HepG2 (cell line): Measurements from ENCODE around the gene TLCD5. TPM values are rescaled to one million over a fixed set of nuclear protein-coding genes. Genes with fewer than 3 reads are reported as not detected.

Source experiments
- ATAC-seq: fragments of 200-7000 bp; cut with Tn5 transposase; 3 replicates; pipeline ENCODE4 v1.9.1; 2020; ENCODE audit warnings: mild to moderate bottlenecking, moderate library complexity
- BruUV-seq: library from RNA; stranded (reverse); fragments of 400-500 nt; replicated peaks from 2 replicates; lab custom pipeline; 2021; lab: Mats Ljungman, UMichigan
- CTCF ChIA-PET: fragments of 300-600 bp; formaldehyde crosslinking; extraction: SDS; loops from one replicate; lab custom pipeline; 2021; ENCODE audit warnings: low total read pairs, inconsistent platforms, low intra/inter-chr PET ratio; lab: Yijun Ruan, JAX
- POLR2A ChIA-PET: fragments of 350-600 bp; sonication (Branson Sonifier 250); formaldehyde crosslinking; loops from one replicate; lab custom pipeline; 2020; ENCODE audit warnings: antibody characterized with exemption, inconsistent platforms; lab: Yijun Ruan, JAX
- DNase-seq: peaks from one replicate; pipeline ENCODE4 v3.0.0-alpha.2; 2015; ENCODE audit warnings: low spot score
- FAIRE-seq: peaks from 3 replicates; lab custom pipeline; 2011; peaks lifted over from hg19 to GRCh38; lab: Jason Lieb, UNC
- H2AFZ ChIP-seq: one replicate; pipeline ENCODE4 v1.6.1; 2011; ENCODE audit warnings: low read length, inconsistent platforms
- H3K27ac ChIP-seq: fragments of 300-600 bp; 3 replicates; pipeline ENCODE4 v1.8.0; 2011; ENCODE audit warnings: mixed run types, mild to moderate bottlenecking, mixed read lengths, low read length, inconsistent platforms; ENCODE audit not compliant: insufficient read depth; ENCODE audit errors: extremely low read length
- H3K27me3 ChIP-seq, 2 experiments: fragments of 200-600 bp in 1 of 2; 2 replicates in 1 of 2; 3 replicates in 1 of 2; pipeline versions ENCODE4 v1.6.0 to v1.8.0; 2011; ENCODE audit warnings: low read length in 2 of 2, mild to moderate bottlenecking in 2 of 2, moderate library complexity in 2 of 2, inconsistent platforms in 1 of 2; ENCODE audit not compliant: insufficient read depth in 2 of 2, control insufficient read depth in 1 of 2
- H3K36me3 ChIP-seq, 2 experiments: fragments of 200-600 bp in 1 of 2; replicated peaks in 1 of 2; 2 replicates in 1 of 2; 3 replicates in 1 of 2; pipeline versions ENCODE4 v1.5.1 to v1.8.0; 2011; ENCODE audit warnings: low read length in 2 of 2, inconsistent platforms in 1 of 2; ENCODE audit not compliant: insufficient read depth in 2 of 2, control insufficient read depth in 1 of 2
- H3K4me1 ChIP-seq: 2 replicates; pipeline ENCODE4 v1.5.1; 2012; ENCODE audit warnings: low read length, inconsistent platforms; ENCODE audit not compliant: insufficient read depth
- H3K4me2 ChIP-seq: 2 replicates; pipeline ENCODE4 v1.6.0; 2011; ENCODE audit warnings: low read depth, low read length, inconsistent platforms
- H3K4me3 ChIP-seq, 3 experiments: fragments of 200-600 bp in 1 of 3; sonication (generic), shearing (Covaris generic) in 1 of 3; replicated peaks in 1 of 3; 2 replicates each; pipeline ENCODE4 v1.5.1; 2011 to 2016; ENCODE audit warnings: low read length in 3 of 3, inconsistent platforms in 2 of 3, low read depth in 2 of 3, mild to moderate bottlenecking in 2 of 3, control low read depth in 1 of 3, mixed read lengths in 1 of 3; ENCODE audit not compliant: insufficient read depth in 1 of 3
- H3K79me2 ChIP-seq: one replicate; pipeline ENCODE4 v1.6.1; 2011; ENCODE audit warnings: low read length, inconsistent platforms; ENCODE audit not compliant: insufficient read depth
- H3K9ac ChIP-seq: 2 replicates; pipeline ENCODE4 v1.6.0; 2011; ENCODE audit warnings: mild to moderate bottlenecking, low read depth, low read length, inconsistent platforms; ENCODE audit not compliant: insufficient read depth
- H3K9me3 ChIP-seq: 2 replicates; pipeline ENCODE4 v1.5.1; 2012; ENCODE audit warnings: mild to moderate bottlenecking, low read length
- H4K20me1 ChIP-seq: 2 replicates; pipeline ENCODE4 v1.6.0; 2011; ENCODE audit warnings: inconsistent platforms, mild to moderate bottlenecking, low read length, moderate library complexity; ENCODE audit not compliant: insufficient read depth
- ELF1 ChIP-seq: sonication (generic); formaldehyde crosslinking; IDR thresholded peaks from 2 replicates; pipeline ENCODE4 v1.4.0; 2020; ENCODE audit warnings: missing genetic modification reagents
- ESRRA ChIP-seq: sonication (generic); formaldehyde crosslinking; IDR thresholded peaks from 2 replicates; pipeline ENCODE4 v1.5.1; 2020; ENCODE audit warnings: mild to moderate bottlenecking, low read depth, missing genetic modification reagents
- FOXP1 ChIP-seq, 2 experiments: fragments of 450-650 bp in 1 of 2; IDR thresholded peaks; 2 replicates each; pipeline ENCODE4 v1.6.1; 2017 to 2018; ENCODE audit warnings: antibody characterized with exemption in 1 of 2
- GABPA ChIP-seq, 2 experiments: IDR thresholded peaks; 2 replicates each; pipeline ENCODE4 v1.6.1; 2011 to 2016; ENCODE audit warnings: low read depth in 2 of 2, low read length in 1 of 2, missing biosample characterization in 1 of 2, missing genetic modification characterization in 1 of 2
- GABPB1 ChIP-seq: IDR thresholded peaks from 2 replicates; pipeline ENCODE4 v1.6.1; 2016; ENCODE audit warnings: mild to moderate bottlenecking, missing genetic modification reagents, moderate library complexity, missing compliant biosample characterization
- ISL2 ChIP-seq: sonication (generic); formaldehyde crosslinking; IDR thresholded peaks from 2 replicates; pipeline ENCODE4 v1.5.0; 2020; ENCODE audit warnings: missing genetic modification reagents
- JUND ChIP-seq: sonication (generic); formaldehyde crosslinking; IDR thresholded peaks from 2 replicates; pipeline ENCODE4 v1.8.0; 2022; ENCODE audit warnings: mild to moderate bottlenecking, missing genetic modification reagents
- NFE2L1 ChIP-seq: sonication (generic); formaldehyde crosslinking; IDR thresholded peaks from 2 replicates; pipeline ENCODE4 v1.4.0; 2020; ENCODE audit warnings: missing genetic modification reagents, mild to moderate bottlenecking, borderline replicate concordance
- NFIB ChIP-seq: sonication (generic); formaldehyde crosslinking; IDR thresholded peaks from 2 replicates; pipeline ENCODE4 v1.9.0; 2021; ENCODE audit warnings: missing genetic modification reagents, mild to moderate bottlenecking, borderline replicate concordance
- NR3C1 ChIP-seq: sonication (generic); formaldehyde crosslinking; IDR thresholded peaks from 2 replicates; pipeline ENCODE4 v1.4.0; 2020; ENCODE audit warnings: missing genetic modification reagents
- PAXIP1 ChIP-seq: sonication (generic); formaldehyde crosslinking; conservative IDR thresholded peaks from 2 replicates; pipeline ENCODE4 v1.4.0; 2020; ENCODE audit warnings: mild to moderate bottlenecking, missing genetic modification reagents, moderate library complexity
- PCBP2 ChIP-seq: fragments of 200-400 bp; formaldehyde crosslinking; optimal IDR thresholded peaks from 2 replicates; pipeline ENCODE3; 2018; ENCODE audit warnings: low read length, low read depth; ENCODE audit not compliant: poor library complexity, severe bottlenecking
- PTBP1 ChIP-seq: fragments of 200-400 bp; formaldehyde crosslinking; IDR thresholded peaks from 2 replicates; pipeline ENCODE4 v1.6.1; 2018; ENCODE audit warnings: low read length, low read depth; ENCODE audit not compliant: poor library complexity, severe bottlenecking
- RBM39 ChIP-seq: fragments of 200-400 bp; formaldehyde crosslinking; IDR thresholded peaks from one replicate; pipeline ENCODE4 v1.6.1; 2018; ENCODE audit warnings: antibody characterized with exemption, mild to moderate bottlenecking, low read depth, low read length; ENCODE audit not compliant: poor library complexity, severe bottlenecking
- SMYD3 ChIP-seq: sonication (generic); formaldehyde crosslinking; IDR thresholded peaks from 2 replicates; pipeline ENCODE4 v1.8.1; 2023; ENCODE audit warnings: mild to moderate bottlenecking, missing genetic modification reagents
- SP2 ChIP-seq: sonication (generic); formaldehyde crosslinking; IDR thresholded peaks from 2 replicates; pipeline ENCODE4 v1.5.1; 2020; ENCODE audit warnings: mild to moderate bottlenecking, missing genetic modification reagents
- SP5 ChIP-seq: IDR thresholded peaks from 2 replicates; pipeline ENCODE4 v1.6.1; 2016; ENCODE audit warnings: low read depth, borderline replicate concordance
- YEATS2 ChIP-seq: sonication (generic); formaldehyde crosslinking; IDR thresholded peaks from 2 replicates; pipeline ENCODE4 v1.4.0; 2020; ENCODE audit warnings: missing genetic modification reagents, borderline replicate concordance
- ZFP91 ChIP-seq: sonication (generic); formaldehyde crosslinking; IDR thresholded peaks from 2 replicates; pipeline ENCODE4 v1.9.0; 2022; ENCODE audit warnings: missing genetic modification reagents, mild to moderate bottlenecking, borderline replicate concordance
- ZNF547 ChIP-seq: sonication (generic); formaldehyde crosslinking; IDR thresholded peaks from 2 replicates; pipeline ENCODE4 v1.5.1; 2020; ENCODE audit warnings: mild to moderate bottlenecking, missing genetic modification reagents
- ZNF749 ChIP-seq: sonication (generic); formaldehyde crosslinking; IDR thresholded peaks from 2 replicates; pipeline ENCODE4 v1.8.0; 2022; ENCODE audit warnings: mild to moderate bottlenecking, missing genetic modification reagents, moderate library complexity, borderline replicate concordance
- WGBS: methylation state at CpG from one replicate; pipeline ENCODE4 v1.1.6; 2017; ENCODE audit warnings: low lambda C conversion rate; 5-methylcytosine and 5-hydroxymethylcytosine counted together
- in situ Hi-C: cut with HindIII; loops from 2 replicates; pipeline ENCODE4 v1.10.0; 2017; ENCODE audit warnings: low pct_unique_long_range_greater_than_20kb; ENCODE audit not compliant: extremely low pct_ligation_motif_present
- intact Hi-C: fragments of 100-400 bp; cut with micrococcal nuclease; formaldehyde crosslinking; loops from one replicate; pipeline ENCODE4 v1.10.0; 2022; ENCODE audit not compliant: unreplicated experiment
- polyA plus RNA-seq, 8 experiments: library from polyadenylated mRNA; depleted of rRNA in 3 of 8; stranded (reverse) in 7 of 8; unstranded in 1 of 8; fragments of >200 nt; fragmentation: Illumina TruSeq in 4 of 8; extraction: Trizol in 4 of 8; gene quantifications; 2 replicates each; pipeline versions ENCODE4 v1.2.1 to v1.2.3, GENCODE V29; 2011 to 2016; ENCODE audit warnings: low read depth in 4 of 8, missing spikeins in 1 of 8, mixed read lengths in 1 of 8; ENCODE audit not compliant: insufficient read depth in 1 of 8
- total RNA-seq, 5 experiments: library from RNA; depleted of rRNA; stranded (reverse); fragments of >200 nt; fragmentation: Illumina TruSeq; extraction: Trizol; gene quantifications; 2 replicates each; pipeline ENCODE4 v1.2.3, GENCODE V29; 2016; ENCODE audit warnings: low read depth in 1 of 5

The TLCD5 gene
- total and polyA plus RNA-seq, 2 of the 13 experiments (the other 11 are each of a cell fraction or from before 2014, with no cell fraction given) = 6.1 to 7.6 TPM

- no peak for TF ChIP-seq NFIB
- TF ChIP-seq ZNF547 = no peak
- no peak for TF ChIP-seq SMYD3 (CRISPR knock-in tag)
- no peak for TF ChIP-seq JUND (CRISPR knock-in tag)
- TF ChIP-seq ISL2 (CRISPR knock-in tag) = no peak
- no peak for TF ChIP-seq ZNF749
Observed at GRCh38 chr11:120288021-120288420, 37.1 kb upstream of the TLCD5 start (continued).

- Histone ChIP-seq H3K9ac (no peak overlapping the region), H3K4me1 (peaks cover 10% of the 10 kb centered on the region), H3K27ac (no peak overlapping the region), H3K4me2 (peak overlapping the region; percentile 44), H2AFZ (no peak overlapping the region), H3K27me3 (peaks cover 3 to 21% of the 10 kb centered on the region in 2 experiments; a peak in 3 of 5 replicates), H3K79me2 (no peaks in the 10 kb centered on the region), H3K9me3 (no peaks in the 10 kb centered on the region), H3K4me3 (peak overlapping the region in 2 of 3 experiments; percentile 12 to 16; a peak in 1 of 6 replicates), H3K36me3 (no peaks in the 10 kb centered on the region), H4K20me1 (no peaks in the 10 kb centered on the region)
- BruUV-seq = no TSS peak
- intact Hi-C loops (no loop called here), in situ Hi-C loops (no loop called here)
- POLR2A ChIA-PET = no interaction called here
- ATAC-seq = no peak
- 41% methylated on average over 9 of the region's 9 CpGs for WGBS
- no peak for DNase-seq
- no peak for FAIRE-seq
- CTCF ChIA-PET = no interaction called here
- TF ChIP-seq SP2 (CRISPR knock-in tag) (no peak), YEATS2 (no peak), GABPA (IDR thresholded peaks at IDR 0.05; ENCODE audit: low read depth, low read length) (peak; percentile 60), GABPA (CRISPR knock-in tag; IDR thresholded peaks at IDR 0.05; ENCODE audit: low read depth) (peak; percentile 87), NFE2L1 (no peak), PAXIP1 (CRISPR knock-in tag) (no peak), SP5 (CRISPR knock-in tag) (no peak), PCBP2 (no peak), NR3C1 (CRISPR knock-in tag) (no peak), FOXP1 (IDR thresholded peaks at IDR 0.05) (no peak), FOXP1 (CRISPR knock-in tag; IDR thresholded peaks at IDR 0.05) (no peak), ZFP91 (no peak), PTBP1 (no peak), GABPB1 (CRISPR knock-in tag) (peak; percentile 50), ESRRA (CRISPR knock-in tag) (no peak), ELF1 (CRISPR knock-in tag) (0 out of 2 replicates have a peak, but pooled peaks have one; percentile 27), RBM39 (no peak)
Observed at GRCh38 chr11:120289426-120289825, 35.7 kb upstream of the TLCD5 start.
